SK-MEL-5 (cell line): ENCODE data around the gene IER3IP1. TPM values are rescaled to one million over a fixed set of nuclear protein-coding genes. Genes with fewer than 3 reads are reported as not detected.
"Not testable (repeated sequence)": the region's sequence is repeated elsewhere in the genome, so short reads cannot be mapped to it uniquely, and the experiment has no call there.

Experiments
- DNase-seq: peaks from one replicate; pipeline ENCODE4 v3.0.0-alpha.2; 2016; ENCODE audit warnings: low read depth, low spot score
- in situ Hi-C: cut with HindIII; loops from 2 replicates; pipeline ENCODE4 v1.10.0; 2016; ENCODE audit warnings: low sequenced_read_pairs, high pct_unique_total_duplicates, low pct_unique_long_range_greater_than_20kb
- total RNA-seq: library from RNA; depleted of rRNA; stranded (reverse); fragments of >200 nt; shearing (Covaris generic); gene quantifications from 2 replicates; pipeline ENCODE4 v1.2.3, GENCODE V29; 2014

Gene IER3IP1
- total RNA-seq, 1 experiment from 2014 or later, result 63.6 TPM

- in situ Hi-C loops, result no loop called here
These were observed 7.3 kb downstream of the IER3IP1 start for GRCh38 chr18:47168913-47169312.

DNA sequence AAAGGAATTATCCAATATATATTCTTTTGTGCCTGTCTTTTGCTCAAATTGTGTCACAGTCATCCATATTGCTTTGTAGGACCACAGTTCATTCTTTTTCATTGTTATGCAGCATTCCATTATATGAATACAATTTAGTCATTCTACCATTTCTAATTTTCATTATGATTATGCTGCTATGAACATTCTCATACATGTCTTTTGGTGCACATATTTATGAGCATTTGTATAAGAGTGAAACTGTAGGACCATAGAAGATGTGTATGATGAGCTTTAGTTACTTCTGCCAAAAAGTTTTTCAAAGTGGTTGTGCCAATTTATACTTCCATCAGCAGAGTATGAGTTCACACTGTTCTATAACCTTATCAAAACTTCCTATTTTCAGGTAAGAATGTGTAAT, 7.7 kb downstream of the IER3IP1 start:
- DNase-seq, result no peak
- in situ Hi-C loops, result no loop called here

More at GRCh38 chr18:47168913-47169312, 7.3 kb downstream of the IER3IP1 start:
- peak; percentile 52 for DNase-seq

- DNase-seq, result no peak
- in situ Hi-C loops, result no loop called here
These were observed 9.9 kb downstream of the IER3IP1 start for GRCh38 chr18:47166294-47166693.

DNA sequence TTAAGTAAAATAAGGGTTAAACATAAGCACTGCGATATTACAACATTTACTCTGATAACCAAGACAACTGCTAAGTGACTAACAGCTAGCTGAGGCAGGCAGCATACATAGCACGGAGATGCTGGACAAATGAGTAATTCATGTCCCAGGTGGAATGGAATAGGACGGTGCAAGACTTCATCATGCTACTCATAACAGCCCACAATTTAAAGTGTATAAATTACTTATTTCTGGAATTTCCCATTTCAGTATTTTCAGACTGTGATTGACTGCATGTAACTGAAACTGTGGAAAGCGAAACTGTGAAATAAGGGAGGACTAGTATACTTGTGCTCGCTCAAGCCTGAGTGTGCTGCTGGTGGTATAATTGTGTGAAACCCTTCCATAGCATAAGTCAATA, 12.9 kb downstream of the IER3IP1 start:
- in situ Hi-C loops, result no loop called here

DNA sequence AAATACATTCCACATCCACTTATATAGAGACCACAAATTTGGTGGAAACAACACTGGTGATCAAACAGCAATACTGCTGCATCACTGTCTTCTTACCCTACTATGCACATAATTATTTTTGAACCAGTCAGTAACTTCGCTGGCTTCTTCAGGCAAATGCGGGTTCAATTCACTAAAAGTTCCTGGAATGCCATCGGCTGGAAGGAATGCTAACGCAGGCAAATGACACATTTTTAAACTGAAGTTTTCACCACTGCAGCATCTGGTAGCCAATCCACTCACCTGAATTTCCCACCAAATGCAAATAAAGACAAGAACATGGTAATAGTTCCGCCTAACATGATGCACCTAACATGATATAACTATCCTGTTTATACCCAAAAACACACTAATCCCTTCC, 15.9 kb downstream of the IER3IP1 start:
- DNase-seq, result no peak
- in situ Hi-C loops, result no loop called here

More for the DNA sequence above, 12.9 kb downstream of the IER3IP1 start:
- no peak for DNase-seq

GRCh38 chr18:47158404-47158803, 17.8 kb downstream of the IER3IP1 start:
- in situ Hi-C loops, DNase-seq: not testable (repeated sequence)

DNA sequence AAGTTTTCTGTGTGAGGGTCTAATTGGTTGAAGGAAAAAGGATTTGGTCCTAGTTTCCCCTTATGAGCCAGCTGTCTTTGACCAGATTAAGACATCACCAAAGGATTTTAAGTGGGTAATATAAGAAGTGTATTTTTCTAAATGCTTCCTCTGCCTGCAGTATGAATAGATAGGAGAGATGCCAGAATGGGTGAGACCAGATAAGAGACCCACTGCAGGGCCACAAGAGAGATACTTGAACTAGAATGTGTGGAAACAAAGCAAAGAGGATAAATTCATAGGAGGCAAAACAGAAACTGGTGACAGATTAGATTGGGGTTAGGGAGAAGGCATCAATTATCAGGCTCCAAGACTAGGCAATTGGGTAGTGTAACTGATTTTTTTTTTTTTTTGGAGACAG, 24.7 kb downstream of the IER3IP1 start:
- DNase-seq, result no peak
- in situ Hi-C loops, result no loop called here

- in situ Hi-C loops, result no loop called here
- no peak for DNase-seq
These were observed 25.3 kb downstream of the IER3IP1 start for GRCh38 chr18:47150824-47151366.

DNA sequence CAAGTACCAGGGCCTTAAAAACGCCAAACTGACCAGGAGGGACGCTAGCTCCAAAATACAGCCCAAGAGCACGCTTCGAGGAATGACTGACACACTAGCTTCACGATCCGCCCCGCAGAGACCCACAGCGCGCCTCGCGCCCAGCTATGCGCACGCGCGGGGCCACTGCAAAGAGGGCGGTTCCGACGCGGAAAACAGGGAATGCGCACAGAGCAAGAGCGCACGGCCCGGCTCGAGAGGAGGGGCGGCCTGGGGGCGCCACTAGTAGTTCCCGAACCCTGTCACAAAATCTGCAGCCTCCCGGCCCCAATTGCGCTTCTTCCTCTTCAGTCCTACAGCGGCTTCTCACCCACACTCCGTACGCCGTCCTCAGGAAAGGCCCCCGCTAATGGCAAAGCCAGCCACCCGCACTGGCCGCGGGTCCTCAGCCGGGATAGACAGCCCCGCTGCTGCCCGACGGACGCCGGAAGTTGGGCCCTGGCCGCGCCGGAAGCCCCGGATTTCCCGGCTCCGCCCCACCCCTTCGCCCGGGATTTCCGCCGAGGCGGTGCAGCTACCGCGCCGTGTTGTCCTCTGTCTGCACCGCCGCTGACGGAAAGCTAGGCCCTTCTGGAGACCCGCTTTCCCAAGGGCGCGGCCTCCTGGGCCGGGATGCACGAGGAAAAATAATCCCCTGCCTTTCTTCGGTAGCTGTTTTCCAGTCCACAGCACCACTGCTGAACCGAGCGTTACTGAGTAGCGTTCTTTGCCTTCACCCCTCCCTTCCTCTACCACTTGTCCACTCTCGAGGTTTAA, 25.9 kb downstream of the IER3IP1 start, which contains the start of gene HDHD2:
TSS of gene HDHD2 (minus strand) at position 472 of the 795 bp plus-strand sequence. CDS start 14,061 bp downstream, outside the sequence.
- DNase-seq, result peak; percentile 74
- in situ Hi-C loops, result no loop called here

DNA sequence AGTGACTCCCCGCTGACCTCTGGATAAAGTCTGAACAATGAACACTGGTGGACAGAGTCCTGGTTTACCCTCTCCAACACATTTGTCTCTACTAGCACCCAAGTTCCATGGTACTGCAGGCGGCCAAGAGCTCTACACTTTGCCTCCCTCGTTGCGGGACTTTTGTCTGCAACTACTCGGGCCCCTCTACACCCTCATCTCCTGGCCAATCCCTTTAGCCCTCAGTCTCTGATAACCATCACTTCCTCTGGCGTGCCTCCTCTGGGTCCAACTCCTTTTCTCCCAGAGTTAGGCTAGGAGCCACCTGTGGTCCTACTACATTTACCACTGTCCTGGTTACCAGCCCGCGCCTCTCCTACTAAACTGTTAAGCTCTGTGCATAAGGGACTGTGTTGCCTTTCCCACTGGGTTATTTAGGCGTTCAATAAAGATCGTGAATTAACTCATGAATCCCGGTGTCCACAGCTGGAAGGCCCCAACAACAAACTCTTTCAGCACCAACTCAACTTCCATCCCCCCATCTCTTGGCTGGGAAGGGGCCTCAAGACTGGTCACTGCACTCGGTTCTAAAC, 26.6 kb downstream of the IER3IP1 start:
- in situ Hi-C loops, result no loop called here
- DNase-seq, result peak; percentile 4

- in situ Hi-C loops, result no loop called here
These were observed 30.0 kb downstream of the IER3IP1 start for GRCh38 chr18:47146206-47146605.

GRCh38 chr18:47143899-47144485, 32.2 kb downstream of the IER3IP1 start:
- DNase-seq, result no peak
- in situ Hi-C loops, result no loop called here

More at GRCh38 chr18:47146206-47146605, 30.0 kb downstream of the IER3IP1 start:
- DNase-seq, result no peak

DNA sequence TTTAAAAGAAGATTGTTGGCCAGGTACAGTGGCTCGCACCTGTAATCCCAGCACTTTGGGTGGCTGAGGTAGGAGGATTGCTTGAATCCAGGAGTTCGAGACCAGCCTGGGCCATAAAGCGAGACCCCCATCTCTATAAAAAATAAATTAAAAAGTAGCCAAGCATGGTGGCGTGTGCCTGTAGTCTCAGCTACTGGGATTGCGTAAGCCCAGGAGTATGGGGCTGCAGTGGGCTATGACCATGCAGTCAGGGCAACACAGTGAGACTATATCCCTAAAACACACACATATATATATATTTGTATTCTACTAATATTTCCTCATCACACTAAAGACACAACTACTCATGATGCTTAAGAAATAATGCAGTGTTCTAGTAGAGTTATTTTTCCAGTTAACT, 33.0 kb downstream of the IER3IP1 start:
- DNase-seq, result no peak
- in situ Hi-C loops, result no loop called here

- no peak for DNase-seq
These were observed 34.9 kb downstream of the IER3IP1 start for GRCh38 chr18:47141289-47141688.

DNA sequence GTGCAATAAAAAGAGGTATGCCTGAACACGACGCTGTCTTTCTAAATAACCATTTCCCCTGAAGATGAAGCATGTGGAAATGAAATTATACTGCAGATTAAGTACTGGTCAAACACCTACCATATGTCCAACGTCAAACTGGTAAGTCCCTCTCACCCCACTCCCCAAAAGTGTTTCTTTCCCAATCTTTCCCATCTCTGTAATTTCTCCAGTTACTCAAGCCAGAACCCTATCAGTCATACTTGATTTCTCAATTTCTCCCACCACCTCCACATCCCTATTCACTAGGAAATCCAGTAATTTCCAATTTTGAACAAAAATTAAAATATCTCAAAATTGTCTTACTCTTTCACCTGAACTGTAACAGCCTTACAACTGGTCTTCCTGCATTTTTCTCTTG, 55.0 kb downstream of the IER3IP1 start:
- in situ Hi-C loops, result no loop called here
- no peak for DNase-seq

More at GRCh38 chr18:47141289-47141688, 34.9 kb downstream of the IER3IP1 start:
- in situ Hi-C loops, result no loop called here

DNA sequence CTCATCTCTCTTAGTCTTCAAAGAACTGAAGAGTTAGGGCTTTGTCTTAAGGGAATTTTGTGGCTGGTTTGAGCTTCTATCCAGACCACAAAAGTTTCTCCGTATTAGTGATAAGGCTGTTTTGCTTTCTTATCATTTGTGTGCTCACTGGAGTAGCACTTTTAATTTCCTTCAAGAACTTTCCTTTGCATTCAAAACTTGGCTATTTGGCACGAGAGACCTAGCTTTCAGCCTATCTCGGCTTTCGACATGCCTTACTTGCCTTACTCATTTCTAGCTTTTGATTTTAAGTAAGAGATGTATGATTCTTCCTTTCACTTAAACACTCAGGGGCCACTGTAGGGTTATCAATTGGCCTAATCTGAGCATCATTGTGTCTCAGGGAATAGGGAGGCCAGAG, 55.7 kb downstream of the IER3IP1 start:
- DNase-seq, result no peak
- in situ Hi-C loops, result no loop called here

GRCh38 chr18:47118981-47119380, 57.2 kb downstream of the IER3IP1 start:
- DNase-seq, result no peak
- in situ Hi-C loops, result no loop called here

DNA sequence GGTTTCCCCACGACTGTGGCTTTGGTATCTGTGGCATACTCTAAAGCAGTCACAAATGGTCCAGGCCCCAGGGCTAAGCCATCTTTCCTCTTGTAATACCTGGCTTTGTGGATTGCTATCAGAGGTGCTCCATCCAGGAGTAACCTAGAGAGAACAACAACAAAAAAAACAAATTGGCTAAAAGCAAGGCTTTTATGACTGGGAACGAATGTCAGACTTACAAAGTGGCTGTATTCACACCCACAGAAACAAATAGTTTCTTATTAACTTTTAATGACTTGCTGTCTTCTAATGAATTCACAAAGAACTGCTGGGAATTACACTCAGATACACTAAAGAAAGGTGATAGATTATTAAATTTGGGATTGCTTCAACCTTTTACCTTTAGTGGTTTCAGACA, 61.0 kb downstream of the IER3IP1 start:
- in situ Hi-C loops, result no loop called here
- no peak for DNase-seq
